Stimulated activated CD4-positive, alpha-beta T cell treated with anti-CD3 and anti-CD28 coated beads, Interleukin-4, amount 100 ng/mL, for 24 hours (primary cell): ENCODE results near the gene GLT6D1.

ENCODE experiments used
- DNase-seq: peaks from one replicate; pipeline ENCODE4 v3.0.0-alpha.2; 2020

Gene GLT6D1

GRCh38 chr9:135620558-135620957 lies 18.8 kb downstream of the GLT6D1 start:
- no peak for DNase-seq

GRCh38 chr9:135619599-135619886 lies 19.8 kb downstream of the GLT6D1 start:
- no peak for DNase-seq

GRCh38 chr9:135618866-135619598 lies 20.3 kb downstream of the GLT6D1 start:
- no peak for DNase-seq

GRCh38 chr9:135617991-135618411 lies 21.3 kb downstream of the GLT6D1 start:
- no peak for DNase-seq

- no peak for DNase-seq
These were observed 21.8 kb downstream of the GLT6D1 start for GRCh38 chr9:135617538-135617900.

- DNase-seq = no peak
These were observed 22.5 kb downstream of the GLT6D1 start for GRCh38 chr9:135616619-135617537.

GRCh38 chr9:135615666-135616618 lies 23.4 kb downstream of the GLT6D1 start:
- no peak for DNase-seq

- no peak for DNase-seq
These were observed 24.3 kb downstream of the GLT6D1 start for GRCh38 chr9:135614821-135615665.

- no peak for DNase-seq
These were observed 25.2 kb downstream of the GLT6D1 start for GRCh38 chr9:135613946-135614805.

- DNase-seq = no peak
These were observed 26.1 kb downstream of the GLT6D1 start for GRCh38 chr9:135612981-135613910.

GRCh38 chr9:135612437-135612836 lies 26.9 kb downstream of the GLT6D1 start:
- no peak for DNase-seq

GRCh38 chr9:135611875-135612209 lies 27.5 kb downstream of the GLT6D1 start:
- DNase-seq = no peak

- no peak for DNase-seq
These were observed 28.0 kb downstream of the GLT6D1 start for GRCh38 chr9:135611142-135611874.

- no peak for DNase-seq
These were observed 28.8 kb downstream of the GLT6D1 start for GRCh38 chr9:135610290-135611141.

- DNase-seq = peak; percentile 1
These were observed 29.9 kb downstream of the GLT6D1 start for GRCh38 chr9:135609366-135609955.

- DNase-seq = no peak
These were observed 30.4 kb downstream of the GLT6D1 start for GRCh38 chr9:135608999-135609317.

- DNase-seq = peak; percentile 2
These were observed 30.9 kb downstream of the GLT6D1 start for GRCh38 chr9:135608294-135608998.
